Fibroblast of skin of abdomen (primary cell): ENCODE results near the gene ITGAL.
"Not testable (repeated sequence)": the region's sequence is repeated elsewhere in the genome, so short reads cannot be mapped to it uniquely, and the experiment has no call there.

ENCODE experiments used
- DNase-seq: peaks from one replicate; pipeline ENCODE4 v3.0.0-alpha.2; 2013

Gene ITGAL

GRCh38 chr16:30526823-30527634 lies 54.5 kb downstream of the ITGAL start:
- DNase-seq: peak; percentile 98

GRCh38 chr16:30527635-30528178 lies 55.2 kb downstream of the ITGAL start:
- no peak for DNase-seq

- DNase-seq: no peak
Measured at GRCh38 chr16:30528799-30529457, 56.4 kb downstream of the ITGAL start.

- no peak for DNase-seq
Measured at GRCh38 chr16:30530163-30531037, 57.9 kb downstream of the ITGAL start.

- no peak for DNase-seq
Measured at GRCh38 chr16:30532285-30533145, 60.0 kb downstream of the ITGAL start.

DNA sequence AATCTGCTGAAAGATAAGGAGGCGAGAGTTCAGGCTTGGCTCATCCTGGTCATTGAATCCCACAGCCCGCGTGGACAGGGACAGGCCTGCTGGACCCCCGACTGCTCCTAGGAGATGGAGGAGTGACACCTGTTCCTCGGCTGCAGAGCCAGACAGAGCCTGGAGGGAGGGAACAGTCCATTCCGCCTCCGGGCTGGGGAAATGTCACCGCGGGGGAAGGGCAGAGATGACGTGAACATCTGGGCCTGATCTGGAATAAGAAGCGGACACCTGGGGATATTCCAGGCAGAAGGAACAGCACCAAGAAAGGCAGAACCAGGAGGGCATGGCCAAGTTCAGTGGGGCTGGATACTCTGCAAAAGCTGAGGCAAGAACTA lies 60.6 kb downstream of the ITGAL start:
- DNase-seq: no peak

DNA sequence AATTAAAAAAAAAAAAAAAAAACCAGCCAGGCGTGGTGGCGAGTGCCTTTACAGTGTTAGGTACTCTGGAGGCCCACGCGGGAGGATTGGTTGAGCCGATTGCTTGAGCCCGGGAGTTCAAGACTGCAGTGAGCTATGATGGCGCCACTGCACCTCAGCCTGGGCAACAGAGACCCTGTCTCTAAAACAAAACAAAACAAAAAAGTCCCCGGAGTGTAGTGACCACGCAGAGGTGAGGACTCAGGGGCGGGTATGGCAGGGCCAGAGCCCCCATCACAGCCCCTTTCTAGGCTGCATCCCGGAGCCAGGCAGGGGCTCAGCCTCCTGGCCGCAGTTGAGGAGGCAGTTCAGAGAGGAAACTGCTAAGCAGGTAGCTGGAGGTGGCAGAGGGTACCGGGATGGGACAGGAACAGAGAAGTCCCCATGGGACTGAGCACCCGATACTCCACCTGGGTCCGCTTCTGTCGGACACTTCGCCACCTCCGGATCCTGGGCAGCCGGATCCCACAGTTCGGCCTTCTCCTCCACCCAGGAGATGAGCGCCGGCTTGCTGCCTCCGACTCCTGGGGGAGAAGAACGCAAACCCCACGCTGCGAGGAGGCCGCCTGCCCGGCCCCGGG lies 61.3 kb downstream of the ITGAL start:
- no peak for DNase-seq

GRCh38 chr16:30534368-30535105 lies 62.0 kb downstream of the ITGAL start, which contains the start of gene ZNF747:
ZNF747 (minus strand) TSS chr16:30534858; CDS start chr16:30534679, 179 bp downstream.
- DNase-seq: peak; percentile 83

DNA sequence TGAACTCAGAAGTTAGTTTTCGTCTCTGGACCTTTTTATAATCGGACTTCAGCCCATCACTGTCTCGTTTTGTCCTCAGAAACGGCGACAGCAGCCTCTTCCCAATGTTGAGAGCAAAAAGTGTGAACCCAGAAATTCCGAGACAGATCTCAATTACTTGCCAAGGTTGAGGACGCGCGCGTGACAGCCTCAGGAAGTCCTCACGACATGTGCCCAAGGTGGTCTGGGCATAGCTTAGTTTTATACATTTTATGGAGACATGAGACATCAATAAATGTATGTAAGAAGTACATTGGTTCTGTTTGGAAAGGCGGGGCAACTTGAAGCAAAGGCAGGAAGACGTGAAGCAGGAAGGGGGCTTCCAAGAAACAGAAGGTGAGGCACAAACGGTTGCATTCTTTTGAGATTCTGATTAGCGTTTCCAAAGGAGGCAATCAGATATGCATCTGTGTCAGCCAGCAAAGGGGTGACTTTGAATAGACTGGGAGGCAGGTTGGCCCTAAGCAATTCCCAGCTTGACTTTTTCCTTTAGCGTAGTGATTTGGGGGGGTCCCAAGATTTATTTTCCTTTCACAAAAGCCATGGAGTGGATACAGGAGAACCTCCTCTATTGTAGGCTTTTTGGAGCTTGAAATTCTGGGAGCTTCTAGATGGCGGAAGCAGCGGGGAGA lies 62.7 kb downstream of the ITGAL start:
- peak; percentile 5 for DNase-seq

DNA sequence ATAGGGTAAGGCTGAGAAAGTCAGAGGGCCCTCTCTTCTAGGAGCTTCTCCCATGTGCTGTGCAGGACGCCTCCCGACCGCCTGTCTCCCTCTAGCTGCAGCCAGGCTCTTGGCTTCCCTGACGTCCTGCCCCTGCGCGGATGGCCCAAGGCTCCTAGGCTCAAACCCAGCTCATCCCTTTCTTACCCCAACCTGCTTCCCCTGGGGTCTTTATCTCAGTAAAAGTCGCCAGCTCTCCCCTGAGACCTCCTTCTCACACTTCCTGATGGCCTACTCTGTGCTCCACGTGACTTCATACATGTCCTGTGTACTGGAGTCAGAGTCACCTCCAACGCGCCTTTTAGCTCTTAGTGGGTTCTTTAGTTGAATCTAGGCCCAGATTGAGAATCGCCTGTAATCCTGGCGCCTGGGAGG lies 63.2 kb downstream of the ITGAL start:
- DNase-seq: peak; percentile 76

DNA sequence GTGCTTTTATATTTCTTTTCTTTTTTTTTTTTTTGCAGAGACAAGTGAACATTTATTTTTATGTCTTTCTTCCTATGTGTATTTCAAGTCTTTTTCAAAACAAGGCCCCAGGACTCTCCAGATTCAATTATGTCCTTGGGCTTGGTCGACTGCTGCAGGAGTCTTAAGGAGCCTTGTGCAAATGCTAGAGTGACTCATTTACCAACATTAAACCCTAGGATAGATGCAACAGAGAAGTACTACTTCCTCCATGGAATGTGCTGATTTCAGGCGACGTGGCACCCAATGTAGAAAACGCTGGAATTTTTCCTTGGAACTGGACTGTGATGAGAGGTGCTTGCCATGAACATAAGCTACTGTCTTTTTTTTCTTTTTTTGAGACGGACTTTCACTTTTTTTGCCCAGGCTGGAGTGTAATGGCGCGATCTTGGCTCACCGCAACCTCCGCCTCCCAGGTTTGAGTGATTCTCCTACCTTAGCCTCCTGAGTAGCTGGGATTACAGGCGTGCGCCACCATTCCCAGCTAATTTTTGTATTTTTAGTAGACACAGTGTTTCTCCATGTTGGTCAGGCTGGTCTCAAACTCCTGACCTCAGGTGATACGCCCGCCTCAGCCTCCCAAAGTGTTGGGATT lies 64.0 kb downstream of the ITGAL start:
- not testable (repeated sequence) for DNase-seq

GRCh38 chr16:30539000-30539964 lies 66.7 kb downstream of the ITGAL start:
- DNase-seq: no peak

DNA sequence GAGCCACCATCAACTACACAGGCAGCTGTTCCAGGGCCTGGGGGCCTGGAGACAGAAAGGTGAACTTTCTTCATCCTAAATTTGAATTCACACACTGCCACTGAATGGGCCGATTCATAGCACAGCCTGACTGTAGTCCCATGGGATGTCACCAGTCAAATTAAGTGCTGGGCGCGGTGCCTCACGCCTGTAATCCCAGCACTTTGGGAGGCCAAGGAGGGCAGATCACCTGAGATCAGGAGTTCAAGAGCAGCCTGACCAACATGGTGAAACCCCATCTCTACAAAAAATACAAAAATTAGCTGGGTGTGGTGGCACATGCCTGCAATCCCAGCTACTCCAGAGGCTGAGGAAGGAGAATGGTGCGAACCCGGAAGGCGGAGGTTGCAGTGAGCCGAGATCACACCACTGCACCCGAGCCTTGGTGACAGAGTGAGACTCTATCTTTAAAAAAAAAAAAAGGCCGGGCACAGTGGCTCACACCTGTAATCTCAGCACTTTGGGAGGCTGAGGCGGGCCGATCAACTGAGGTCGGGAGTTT lies 67.5 kb downstream of the ITGAL start:
- not testable (repeated sequence) for DNase-seq

DNA sequence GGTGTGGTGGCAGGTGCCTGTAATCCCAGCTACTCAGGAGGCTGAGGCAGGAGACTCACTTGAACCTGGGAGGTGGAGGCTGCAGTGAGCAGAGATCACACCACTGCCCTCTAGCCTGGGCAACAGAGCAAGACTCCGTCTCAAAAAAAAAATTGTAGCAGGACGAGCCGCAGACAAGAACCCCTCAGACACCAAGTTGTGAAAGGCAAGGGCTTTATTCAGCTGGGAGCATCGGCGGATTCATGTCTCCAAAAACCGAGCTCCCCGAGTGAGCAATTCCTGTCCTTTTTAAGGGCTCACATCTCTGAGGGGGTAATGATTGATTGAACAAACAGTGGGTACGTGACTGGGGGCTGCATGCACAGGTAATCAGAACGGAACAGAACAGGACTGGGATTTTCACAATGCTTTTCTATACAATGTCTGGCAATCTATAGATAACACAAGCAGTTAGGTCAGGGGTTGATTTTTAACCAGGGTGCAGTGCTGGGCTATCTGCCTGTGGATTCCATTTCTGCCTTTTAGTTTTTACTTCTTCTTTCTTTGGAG lies 68.4 kb downstream of the ITGAL start:
- not testable (repeated sequence) for DNase-seq

- DNase-seq: peak; percentile 57
Measured at GRCh38 chr16:30541502-30542329, 69.2 kb downstream of the ITGAL start.

GRCh38 chr16:30543067-30543466 lies 70.5 kb downstream of the ITGAL start:
- DNase-seq: no peak

GRCh38 chr16:30546115-30546514 lies 73.6 kb downstream of the ITGAL start:
- no peak for DNase-seq
